ENCODE data around the gene UTP18.

GRCh38 chr17:51257150-51258081, 2.9 kb upstream of the UTP18 start:
- no peak for TF ChIP-seq CTCF (conservative IDR thresholded peaks at IDR 0.05 in 1 of 2, IDR thresholded peaks at IDR 0.05 in 1 of 2; ENCODE audit: low read depth in 1 of 2, low read length in 2 of 2)
- no peak for TF ChIP-seq EZH2 (IDR thresholded peaks at IDR 0.05; ENCODE audit: low read length, missing control alignments)
